GM19468 (cell line): ENCODE measurements around the gene BUD23.

Experiments
- ATAC-seq: cut with Tn5 transposase; IDR thresholded peaks from one replicate; pipeline ENCODE4 v1.9.1; 2021; ENCODE audit warnings: mild to moderate bottlenecking, moderate library complexity, moderate number of reproducible peaks; ENCODE audit not compliant: unreplicated experiment; ENCODE audit errors: extremely low read depth

Gene BUD23

DNA sequence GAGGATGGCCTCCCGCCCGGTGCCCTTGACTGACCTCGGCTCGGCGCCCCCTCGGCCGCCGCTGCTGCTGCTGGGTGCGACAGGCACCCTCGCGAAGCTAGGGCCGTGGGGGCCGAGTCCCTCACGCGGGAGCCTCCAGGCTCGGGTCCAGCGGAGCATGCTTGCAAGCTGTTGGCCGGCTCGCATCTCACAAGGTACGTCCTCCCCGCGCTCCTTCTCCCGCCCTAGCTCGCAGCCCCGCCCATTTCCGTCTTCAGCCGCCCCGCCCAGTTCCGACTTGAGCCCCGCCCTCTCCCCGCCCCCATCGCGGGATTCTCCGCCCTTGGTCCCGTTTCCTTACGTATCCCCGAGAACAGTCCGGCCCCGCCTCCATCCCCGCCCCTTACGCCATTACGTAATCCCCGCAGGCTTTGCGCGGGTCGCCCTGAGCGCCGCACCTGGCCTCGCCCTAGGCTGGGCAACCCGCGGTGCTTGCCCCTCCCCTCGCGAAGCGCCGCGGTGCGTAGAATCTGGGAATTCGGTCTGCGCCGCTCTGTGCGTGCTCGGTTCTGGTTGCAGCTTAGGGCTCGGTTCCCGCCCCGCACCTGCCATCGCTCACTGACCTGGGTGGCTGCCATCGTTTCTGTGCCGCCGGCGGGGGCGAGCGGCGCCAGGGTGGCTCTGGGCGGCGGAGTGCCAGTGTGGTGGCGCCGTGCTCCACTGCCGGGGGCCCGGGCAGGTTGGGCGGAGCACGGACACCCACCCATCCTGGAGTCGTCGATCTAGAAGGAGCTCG, 55.4 kb downstream of the BUD23 start, which contains the start of gene ABHD11:
ABHD11 (minus strand) TSS at position 191 of the 775 bp plus-strand sequence; CDS start at position 159, 32 bp downstream.
- peak; percentile 74 for ATAC-seq

DNA sequence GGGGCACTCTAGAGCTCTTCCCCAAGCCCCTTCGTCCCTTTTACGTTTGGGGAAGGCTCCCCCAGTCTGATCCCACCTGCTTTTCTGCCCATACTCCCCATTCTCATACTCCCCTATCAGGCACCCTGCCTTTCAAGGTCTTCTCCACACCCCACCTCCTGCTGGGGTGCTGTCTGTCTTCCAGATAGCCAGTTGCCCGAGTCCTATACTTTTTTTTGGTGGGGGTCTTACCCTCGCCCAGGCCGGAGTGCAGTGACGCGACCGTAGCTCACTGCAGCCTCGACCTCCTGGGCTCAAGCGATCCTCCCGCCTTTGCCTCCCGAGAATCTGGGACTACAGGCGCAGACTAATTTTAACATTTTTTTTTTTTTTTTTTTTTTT, 56.0 kb downstream of the BUD23 start:
- ATAC-seq = no peak

DNA sequence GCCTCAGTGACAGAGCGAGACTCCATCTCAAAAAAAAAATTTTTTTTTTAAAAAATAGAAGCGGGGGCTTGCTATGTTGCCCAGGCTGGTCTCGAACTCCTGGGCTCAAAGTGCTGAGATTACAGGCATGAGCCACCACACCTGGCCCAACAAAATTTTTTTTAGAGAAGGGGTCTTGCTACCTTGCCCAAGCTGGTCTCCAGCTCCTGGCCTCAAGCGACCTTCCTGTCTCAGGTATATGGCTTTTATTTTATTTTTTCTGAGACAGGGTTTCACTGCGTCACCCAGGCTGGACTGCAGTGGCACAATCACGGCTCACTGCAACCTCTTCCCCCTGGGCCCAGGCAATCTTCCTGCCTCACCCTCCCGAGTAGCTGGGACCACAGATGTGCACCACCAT, 56.8 kb downstream of the BUD23 start:
- no peak for ATAC-seq

DNA sequence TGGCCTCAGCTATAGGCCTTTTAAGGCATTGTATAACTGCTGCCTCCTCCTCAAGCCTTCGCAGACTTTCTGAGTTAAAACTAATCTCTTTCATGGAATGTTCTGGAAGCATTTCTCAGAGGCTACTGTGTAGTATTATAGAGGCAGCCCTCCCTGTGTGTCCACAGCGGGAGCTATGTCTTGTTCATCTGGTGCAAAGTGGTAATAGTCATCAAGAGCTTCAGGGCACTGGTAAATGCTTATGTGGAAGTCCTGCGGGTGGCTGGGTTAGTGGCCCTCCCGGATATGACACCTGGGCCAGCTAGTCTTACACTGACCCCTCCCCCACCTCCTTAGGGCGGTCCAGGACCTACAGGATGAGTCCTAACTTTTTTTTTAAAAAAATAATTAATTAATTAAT, 57.4 kb downstream of the BUD23 start:
- ATAC-seq = no peak

DNA sequence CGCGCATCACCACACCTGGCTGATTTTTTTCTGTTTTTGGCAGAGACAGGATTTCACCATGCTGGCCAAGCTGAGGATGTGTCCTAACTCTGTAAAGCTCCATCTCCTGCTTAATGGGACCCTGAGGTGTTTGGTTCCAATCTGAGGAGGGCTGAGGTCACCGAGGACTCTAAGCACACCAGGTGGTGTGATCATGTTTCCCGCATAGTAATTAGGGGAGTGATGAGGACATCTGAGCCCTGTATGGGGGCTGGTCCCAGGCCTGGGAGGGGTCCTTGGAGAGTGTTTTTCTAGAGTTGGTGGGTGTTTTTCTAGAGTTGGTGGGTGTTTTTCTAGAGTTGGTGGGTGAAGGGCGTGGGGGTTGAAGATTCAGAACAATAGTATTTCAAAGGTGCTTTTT, 58.2 kb downstream of the BUD23 start:
- no peak for ATAC-seq

DNA sequence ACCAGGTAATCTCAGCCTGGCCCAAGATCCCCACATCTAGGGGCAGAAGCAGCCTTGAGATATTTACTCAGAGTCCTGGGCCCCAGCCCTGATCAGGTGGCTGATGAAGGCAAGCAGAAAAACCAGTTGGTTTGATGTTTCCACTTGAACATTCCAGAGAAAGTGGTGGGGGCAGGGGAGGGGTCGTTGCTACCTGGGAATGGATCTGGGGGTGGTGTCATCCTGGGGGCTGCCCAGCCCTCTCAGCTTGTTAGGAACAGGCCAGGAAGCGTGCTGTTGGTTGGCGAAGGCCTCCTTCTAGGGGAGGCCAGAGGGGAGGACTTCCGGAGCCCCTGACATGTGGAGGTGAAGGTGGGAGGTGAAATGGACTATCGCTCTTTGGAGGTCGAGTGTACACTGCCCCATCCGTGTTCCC, 58.9 kb downstream of the BUD23 start:
- ATAC-seq = no peak

DNA sequence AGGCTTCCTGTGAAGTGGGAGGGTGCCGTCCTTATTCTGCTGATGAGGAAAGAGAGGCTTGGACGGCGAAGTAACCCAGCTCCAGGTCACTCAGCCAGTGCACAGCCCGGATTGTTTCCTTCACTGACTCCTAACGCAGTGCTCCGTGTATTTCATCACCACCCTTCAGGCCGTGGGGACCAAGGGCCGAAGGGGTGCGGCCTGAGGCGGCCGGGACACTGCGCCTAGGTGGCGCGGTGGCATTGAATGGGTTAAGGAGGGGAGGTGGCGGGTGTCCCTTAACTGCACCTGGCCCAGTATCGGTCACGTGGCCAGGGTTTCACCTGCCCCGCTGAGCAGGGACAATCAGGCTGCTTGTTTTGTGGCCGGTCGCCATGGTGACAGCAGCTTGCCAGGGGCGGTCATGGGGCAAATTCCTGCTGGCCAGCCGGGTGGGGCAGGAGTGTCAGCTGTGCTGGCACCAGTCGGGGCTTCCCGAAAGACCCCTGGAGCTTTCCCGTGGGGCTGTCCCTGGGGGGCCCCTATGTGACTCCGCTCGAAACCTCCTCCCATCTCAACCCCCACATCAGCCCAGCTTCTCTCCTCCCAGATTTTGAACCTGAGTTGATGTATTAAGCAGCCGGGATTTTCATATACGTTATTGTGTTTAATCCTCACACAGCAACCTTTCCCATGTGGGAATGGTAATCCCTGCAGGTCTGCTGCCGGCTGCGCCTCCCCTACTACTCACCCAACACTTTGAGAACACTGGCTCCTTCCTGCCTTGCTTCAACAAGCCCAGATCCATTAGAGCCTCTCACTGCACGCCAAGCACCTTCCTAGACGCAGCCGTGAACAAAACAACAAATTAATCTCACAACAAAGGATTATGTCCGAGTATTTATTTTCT, 59.6 kb downstream of the BUD23 start:
- ATAC-seq = no peak

DNA sequence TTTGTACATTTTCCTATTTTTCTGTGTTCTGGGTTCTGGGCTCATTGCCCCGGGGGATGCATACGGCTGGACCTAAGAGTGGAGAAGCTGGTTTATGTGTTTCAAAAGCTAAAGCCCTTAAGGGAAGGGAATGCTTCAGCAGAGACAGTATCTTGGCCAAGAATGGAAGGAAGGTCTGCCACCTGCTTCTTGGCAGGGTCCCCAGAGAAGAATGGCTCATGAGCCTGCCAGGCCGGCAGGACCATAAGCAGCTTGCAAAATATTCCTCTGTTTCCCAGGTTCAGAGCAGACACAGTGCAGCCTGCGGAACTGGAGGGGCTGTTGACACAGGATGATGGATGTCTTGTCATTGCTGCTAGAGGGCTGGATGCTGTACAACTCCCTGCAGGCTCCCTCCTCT, 63.0 kb downstream of the BUD23 start:
- no peak for ATAC-seq
